Measurements from ENCODE around the gene SIPA1. TPM values are rescaled to one million over a fixed set of nuclear protein-coding genes. Genes with fewer than 3 reads are reported as not detected.
A peak's percentile ranks its signal among the peaks of the same experiment; 100 is the strongest.

The SIPA1 gene
- total and polyA plus RNA-seq, 2 of the 13 experiments (the other 11 are each of a cell fraction or from before 2014, with no cell fraction given): 5.8 to 7.7 TPM

DNA sequence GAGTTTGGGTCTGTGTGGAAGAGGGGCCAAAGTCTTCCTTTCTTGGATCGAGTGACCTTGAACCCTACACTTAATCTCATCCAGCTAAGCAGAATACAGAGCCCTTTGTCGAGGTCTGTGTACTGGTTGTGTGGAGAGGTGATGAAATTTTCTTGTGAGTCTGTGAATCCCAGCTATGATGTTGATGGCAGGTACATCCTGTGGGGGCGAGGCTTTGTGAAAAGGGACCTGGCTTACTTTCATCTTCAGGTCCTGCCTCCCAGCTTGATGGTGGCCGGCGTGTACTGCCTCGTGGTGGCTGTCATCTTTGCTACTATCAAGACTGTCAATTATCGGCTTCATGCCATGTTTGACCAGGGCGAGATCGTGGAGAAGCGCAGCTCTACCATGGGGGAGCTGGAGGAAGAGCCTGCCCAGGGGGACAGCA, 21.3 kb upstream of the SIPA1 start (continued):
- no peak for TF ChIP-seq ZNF790 (CRISPR knock-in tag; IDR thresholded peaks at IDR 0.05; ENCODE audit: borderline replicate concordance)
- TF ChIP-seq SP140L (CRISPR knock-in tag; IDR thresholded peaks at IDR 0.05; ENCODE audit: borderline replicate concordance): no peak
- TF ChIP-seq POLR2AphosphoS2 (IDR thresholded peaks at IDR 0.05; ENCODE audit: low read depth, low read length): peak; percentile 80; the same call in 1 of the 2 replicates
- no peak for TF ChIP-seq USF2 (IDR thresholded peaks at IDR 0.05; ENCODE audit: low read depth, low read length)
- no peak for TF ChIP-seq USF2 (CRISPR knock-in tag; IDR thresholded peaks at IDR 0.05; ENCODE audit: borderline replicate concordance)
- TF ChIP-seq ZNF224 (CRISPR knock-in tag; IDR thresholded peaks at IDR 0.05): no peak
- TF ChIP-seq NR2F6 (IDR thresholded peaks at IDR 0.05): peak; percentile 41
- peak; percentile 67 for TF ChIP-seq NR2F6 (CRISPR knock-in tag; IDR thresholded peaks at IDR 0.05)
- TF ChIP-seq HHEX (CRISPR knock-in tag; IDR thresholded peaks at IDR 0.05): no peak
- no peak for TF ChIP-seq KLF9 (CRISPR knock-in tag; IDR thresholded peaks at IDR 0.05; ENCODE audit: low read depth)
- TF ChIP-seq ZNF512B (CRISPR knock-in tag; IDR thresholded peaks at IDR 0.05; ENCODE audit: borderline replicate concordance): no peak
- TF ChIP-seq THAP9 (CRISPR knock-in tag; IDR thresholded peaks at IDR 0.05; ENCODE audit: borderline replicate concordance): no peak
- no peak for TF ChIP-seq JARID2 (CRISPR knock-in tag; IDR thresholded peaks at IDR 0.05; ENCODE audit: insufficient replicate concordance)
- TF ChIP-seq GATAD2A (CRISPR knock-in tag; IDR thresholded peaks at IDR 0.05): peak; percentile 80
- 0 out of 2 replicates have a peak, but pooled peaks have one; percentile 15 for TF ChIP-seq IRF2 (CRISPR knock-in tag; IDR thresholded peaks at IDR 0.05)
- 0 out of 2 replicates have a peak, but pooled peaks have one; percentile 74 for TF ChIP-seq ZC3H13 (CRISPR knock-in tag; IDR thresholded peaks at IDR 0.05)
- TF ChIP-seq ZBTB7B (CRISPR knock-in tag; IDR thresholded peaks at IDR 0.05): no peak
- TF ChIP-seq, protein P1, sequence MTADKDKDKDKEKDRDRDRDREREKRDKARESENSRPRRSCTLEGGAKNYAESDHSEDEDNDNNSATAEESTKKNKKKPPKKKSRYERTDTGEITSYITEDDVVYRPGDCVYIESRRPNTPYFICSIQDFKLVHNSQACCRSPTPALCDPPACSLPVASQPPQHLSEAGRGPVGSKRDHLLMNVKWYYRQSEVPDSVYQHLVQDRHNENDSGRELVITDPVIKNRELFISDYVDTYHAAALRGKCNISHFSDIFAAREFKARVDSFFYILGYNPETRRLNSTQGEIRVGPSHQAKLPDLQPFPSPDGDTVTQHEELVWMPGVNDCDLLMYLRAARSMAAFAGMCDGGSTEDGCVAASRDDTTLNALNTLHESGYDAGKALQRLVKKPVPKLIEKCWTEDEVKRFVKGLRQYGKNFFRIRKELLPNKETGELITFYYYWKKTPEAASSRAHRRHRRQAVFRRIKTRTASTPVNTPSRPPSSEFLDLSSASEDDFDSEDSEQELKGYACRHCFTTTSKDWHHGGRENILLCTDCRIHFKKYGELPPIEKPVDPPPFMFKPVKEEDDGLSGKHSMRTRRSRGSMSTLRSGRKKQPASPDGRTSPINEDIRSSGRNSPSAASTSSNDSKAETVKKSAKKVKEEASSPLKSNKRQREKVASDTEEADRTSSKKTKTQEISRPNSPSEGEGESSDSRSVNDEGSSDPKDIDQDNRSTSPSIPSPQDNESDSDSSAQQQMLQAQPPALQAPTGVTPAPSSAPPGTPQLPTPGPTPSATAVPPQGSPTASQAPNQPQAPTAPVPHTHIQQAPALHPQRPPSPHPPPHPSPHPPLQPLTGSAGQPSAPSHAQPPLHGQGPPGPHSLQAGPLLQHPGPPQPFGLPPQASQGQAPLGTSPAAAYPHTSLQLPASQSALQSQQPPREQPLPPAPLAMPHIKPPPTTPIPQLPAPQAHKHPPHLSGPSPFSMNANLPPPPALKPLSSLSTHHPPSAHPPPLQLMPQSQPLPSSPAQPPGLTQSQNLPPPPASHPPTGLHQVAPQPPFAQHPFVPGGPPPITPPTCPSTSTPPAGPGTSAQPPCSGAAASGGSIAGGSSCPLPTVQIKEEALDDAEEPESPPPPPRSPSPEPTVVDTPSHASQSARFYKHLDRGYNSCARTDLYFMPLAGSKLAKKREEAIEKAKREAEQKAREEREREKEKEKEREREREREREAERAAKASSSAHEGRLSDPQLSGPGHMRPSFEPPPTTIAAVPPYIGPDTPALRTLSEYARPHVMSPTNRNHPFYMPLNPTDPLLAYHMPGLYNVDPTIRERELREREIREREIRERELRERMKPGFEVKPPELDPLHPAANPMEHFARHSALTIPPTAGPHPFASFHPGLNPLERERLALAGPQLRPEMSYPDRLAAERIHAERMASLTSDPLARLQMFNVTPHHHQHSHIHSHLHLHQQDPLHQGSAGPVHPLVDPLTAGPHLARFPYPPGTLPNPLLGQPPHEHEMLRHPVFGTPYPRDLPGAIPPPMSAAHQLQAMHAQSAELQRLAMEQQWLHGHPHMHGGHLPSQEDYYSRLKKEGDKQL (CRISPR knock-in tag; IDR thresholded peaks at IDR 0.05; ENCODE audit: low read depth): no peak
- peak; percentile 89 for TF ChIP-seq HNF4A (CRISPR knock-in tag; IDR thresholded peaks at IDR 0.05)
